Measurements from ENCODE around the gene KLF17.

KLF17 gene

DNA sequence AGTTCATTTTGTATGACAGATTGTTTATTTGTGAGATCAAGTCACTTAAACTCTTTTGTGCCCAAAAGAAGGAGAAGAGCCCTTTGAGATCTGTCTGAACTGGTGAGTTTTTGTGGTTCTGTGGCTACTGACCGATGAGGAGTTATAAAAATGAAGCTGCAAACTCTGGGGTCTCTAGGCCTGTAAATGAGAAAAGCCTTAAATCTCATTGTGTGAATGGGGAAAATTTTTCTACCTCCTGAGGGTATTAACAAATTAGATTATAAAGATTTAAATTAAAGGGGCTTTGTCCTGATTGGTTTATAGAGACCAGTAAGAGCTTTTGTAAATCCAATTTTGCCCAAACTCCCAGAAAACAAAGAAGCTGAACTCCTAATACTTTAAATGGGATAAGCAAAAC, 9.7 kb upstream of the KLF17 start:
- TF ChIP-seq, protein P1, sequence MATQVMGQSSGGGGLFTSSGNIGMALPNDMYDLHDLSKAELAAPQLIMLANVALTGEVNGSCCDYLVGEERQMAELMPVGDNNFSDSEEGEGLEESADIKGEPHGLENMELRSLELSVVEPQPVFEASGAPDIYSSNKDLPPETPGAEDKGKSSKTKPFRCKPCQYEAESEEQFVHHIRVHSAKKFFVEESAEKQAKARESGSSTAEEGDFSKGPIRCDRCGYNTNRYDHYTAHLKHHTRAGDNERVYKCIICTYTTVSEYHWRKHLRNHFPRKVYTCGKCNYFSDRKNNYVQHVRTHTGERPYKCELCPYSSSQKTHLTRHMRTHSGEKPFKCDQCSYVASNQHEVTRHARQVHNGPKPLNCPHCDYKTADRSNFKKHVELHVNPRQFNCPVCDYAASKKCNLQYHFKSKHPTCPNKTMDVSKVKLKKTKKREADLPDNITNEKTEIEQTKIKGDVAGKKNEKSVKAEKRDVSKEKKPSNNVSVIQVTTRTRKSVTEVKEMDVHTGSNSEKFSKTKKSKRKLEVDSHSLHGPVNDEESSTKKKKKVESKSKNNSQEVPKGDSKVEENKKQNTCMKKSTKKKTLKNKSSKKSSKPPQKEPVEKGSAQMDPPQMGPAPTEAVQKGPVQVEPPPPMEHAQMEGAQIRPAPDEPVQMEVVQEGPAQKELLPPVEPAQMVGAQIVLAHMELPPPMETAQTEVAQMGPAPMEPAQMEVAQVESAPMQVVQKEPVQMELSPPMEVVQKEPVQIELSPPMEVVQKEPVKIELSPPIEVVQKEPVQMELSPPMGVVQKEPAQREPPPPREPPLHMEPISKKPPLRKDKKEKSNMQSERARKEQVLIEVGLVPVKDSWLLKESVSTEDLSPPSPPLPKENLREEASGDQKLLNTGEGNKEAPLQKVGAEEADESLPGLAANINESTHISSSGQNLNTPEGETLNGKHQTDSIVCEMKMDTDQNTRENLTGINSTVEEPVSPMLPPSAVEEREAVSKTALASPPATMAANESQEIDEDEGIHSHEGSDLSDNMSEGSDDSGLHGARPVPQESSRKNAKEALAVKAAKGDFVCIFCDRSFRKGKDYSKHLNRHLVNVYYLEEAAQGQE (IDR thresholded peaks at IDR 0.05; ENCODE audit: insufficient replicate concordance, low read depth): no peak
- TF ChIP-seq, protein P2, sequence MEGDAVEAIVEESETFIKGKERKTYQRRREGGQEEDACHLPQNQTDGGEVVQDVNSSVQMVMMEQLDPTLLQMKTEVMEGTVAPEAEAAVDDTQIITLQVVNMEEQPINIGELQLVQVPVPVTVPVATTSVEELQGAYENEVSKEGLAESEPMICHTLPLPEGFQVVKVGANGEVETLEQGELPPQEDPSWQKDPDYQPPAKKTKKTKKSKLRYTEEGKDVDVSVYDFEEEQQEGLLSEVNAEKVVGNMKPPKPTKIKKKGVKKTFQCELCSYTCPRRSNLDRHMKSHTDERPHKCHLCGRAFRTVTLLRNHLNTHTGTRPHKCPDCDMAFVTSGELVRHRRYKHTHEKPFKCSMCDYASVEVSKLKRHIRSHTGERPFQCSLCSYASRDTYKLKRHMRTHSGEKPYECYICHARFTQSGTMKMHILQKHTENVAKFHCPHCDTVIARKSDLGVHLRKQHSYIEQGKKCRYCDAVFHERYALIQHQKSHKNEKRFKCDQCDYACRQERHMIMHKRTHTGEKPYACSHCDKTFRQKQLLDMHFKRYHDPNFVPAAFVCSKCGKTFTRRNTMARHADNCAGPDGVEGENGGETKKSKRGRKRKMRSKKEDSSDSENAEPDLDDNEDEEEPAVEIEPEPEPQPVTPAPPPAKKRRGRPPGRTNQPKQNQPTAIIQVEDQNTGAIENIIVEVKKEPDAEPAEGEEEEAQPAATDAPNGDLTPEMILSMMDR (IDR thresholded peaks at IDR 0.05; ENCODE audit: insufficient read depth, low read length): no peak
- TF ChIP-seq POLR2AphosphoS5 (IDR thresholded peaks at IDR 0.05; ENCODE audit: low read depth) (no peak), GABPA (IDR thresholded peaks at IDR 0.05; ENCODE audit: low read depth) (no peak), SPI1 (IDR thresholded peaks at IDR 0.05; ENCODE audit: borderline replicate concordance, low read depth) (no peak)
- Histone ChIP-seq H3K27me3 (ENCODE audit: insufficient read depth, poor library complexity, severe bottlenecking) (peaks cover 3% of the 10 kb centered on the region), H3K27ac (replicated peaks) (no peak overlapping the region), H3K4me3 (replicated peaks; ENCODE audit: insufficient read depth, low read length) (no peak overlapping the region)
- DNase-seq (ENCODE audit: low read depth in 1 of 2, low spot score in 1 of 2): no peak

DNA sequence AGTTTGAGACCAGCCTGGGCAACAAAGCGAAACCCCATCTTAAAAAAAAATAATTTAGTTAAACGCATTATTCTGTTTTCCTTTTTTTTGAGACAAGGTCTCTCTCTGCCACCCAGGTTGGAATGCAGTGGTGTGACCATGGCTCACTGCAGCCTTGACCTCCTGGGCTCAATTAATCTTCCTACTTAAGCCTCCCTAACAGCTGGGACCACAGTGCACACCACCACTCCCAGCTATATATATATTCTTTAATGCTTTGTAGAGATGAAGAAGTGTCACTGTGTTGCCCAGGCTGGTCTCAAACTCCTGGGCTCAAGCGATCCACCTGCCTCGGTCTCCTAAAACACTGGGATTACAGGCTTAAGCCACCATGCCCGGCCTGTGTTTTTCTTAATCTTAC, 7.7 kb upstream of the KLF17 start:
- Histone ChIP-seq H3K4me3 (replicated peaks; ENCODE audit: insufficient read depth, low read length) (no peak overlapping the region), H3K27ac (replicated peaks) (no peak overlapping the region), H3K27me3 (ENCODE audit: insufficient read depth, poor library complexity, severe bottlenecking) (peaks cover 3% of the 10 kb centered on the region)
- TF ChIP-seq, protein P1 (IDR thresholded peaks at IDR 0.05; ENCODE audit: insufficient replicate concordance, low read depth): no peak
- TF ChIP-seq POLR2AphosphoS5 (IDR thresholded peaks at IDR 0.05; ENCODE audit: low read depth) (no peak), SPI1 (IDR thresholded peaks at IDR 0.05; ENCODE audit: borderline replicate concordance, low read depth) (no peak), GABPA (IDR thresholded peaks at IDR 0.05; ENCODE audit: low read depth) (no peak)
- TF ChIP-seq, protein P2 (IDR thresholded peaks at IDR 0.05; ENCODE audit: insufficient read depth, low read length): no peak
- no peak for DNase-seq (ENCODE audit: low read depth in 1 of 2, low spot score in 1 of 2)

DNA sequence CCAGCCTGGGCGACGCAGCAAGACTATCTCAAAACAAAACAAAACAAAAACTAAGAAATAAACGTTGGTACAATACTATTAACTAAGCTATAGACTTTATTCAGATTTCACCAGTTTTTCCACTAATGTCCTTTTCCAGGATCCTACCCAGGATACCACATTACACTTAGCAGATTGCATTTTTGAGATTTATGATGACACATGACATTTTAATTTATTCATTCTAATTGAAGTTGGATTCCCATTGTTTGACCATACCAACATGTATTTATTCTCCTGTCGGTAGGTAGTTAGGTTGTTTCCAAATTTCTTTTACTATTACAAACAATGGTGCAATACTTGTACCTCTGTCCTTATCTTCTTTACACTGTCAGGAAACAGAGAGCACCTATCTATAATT, 6.8 kb upstream of the KLF17 start:
- TF ChIP-seq GABPA (IDR thresholded peaks at IDR 0.05; ENCODE audit: low read depth) (no peak), POLR2AphosphoS5 (IDR thresholded peaks at IDR 0.05; ENCODE audit: low read depth) (no peak), SPI1 (IDR thresholded peaks at IDR 0.05; ENCODE audit: borderline replicate concordance, low read depth) (no peak)
- TF ChIP-seq, protein P1 (IDR thresholded peaks at IDR 0.05; ENCODE audit: insufficient replicate concordance, low read depth): no peak
- TF ChIP-seq, protein P2 (IDR thresholded peaks at IDR 0.05; ENCODE audit: insufficient read depth, low read length): no peak
- Histone ChIP-seq H3K27ac (replicated peaks) (no peak overlapping the region), H3K4me3 (replicated peaks; ENCODE audit: insufficient read depth, low read length) (no peak overlapping the region), H3K27me3 (ENCODE audit: insufficient read depth, poor library complexity, severe bottlenecking) (peaks cover 3% of the 10 kb centered on the region)
- DNase-seq (ENCODE audit: low read depth in 1 of 2, low spot score in 1 of 2): no peak

All from HL-60 (cell line).